Neuronal stem cell (in vitro differentiated cells): ENCODE measurements around the gene PIK3AP1.

Experiments used
- DNase-seq: peaks from one replicate; pipeline ENCODE4 v3.0.0-alpha.2; 2013; ENCODE audit warnings: low spot score
- H2AFZ ChIP-seq: one replicate; pipeline ENCODE4 v1.6.1; 2013; ENCODE audit warnings: mild to moderate bottlenecking, low read length, inconsistent platforms
- H2AK5ac ChIP-seq: 2 replicates; pipeline ENCODE4 v1.6.1; 2013; ENCODE audit warnings: low read depth, mild to moderate bottlenecking, inconsistent platforms, low read length, moderate library complexity, mixed read lengths
- H2BK120ac ChIP-seq: 2 replicates; pipeline ENCODE4 v1.6.1; 2013; ENCODE audit warnings: low read depth, mild to moderate bottlenecking, inconsistent platforms, low read length, moderate library complexity, mixed read lengths
- H2BK12ac ChIP-seq: one replicate; pipeline ENCODE4 v1.6.1; 2013; ENCODE audit warnings: low read length, inconsistent platforms
- H2BK15ac ChIP-seq: 2 replicates; pipeline ENCODE4 v1.6.1; 2013; ENCODE audit warnings: mild to moderate bottlenecking, low read length, inconsistent platforms, mixed read lengths
- H2BK5ac ChIP-seq: one replicate; pipeline ENCODE4 v1.6.1; 2013; ENCODE audit warnings: inconsistent platforms, mild to moderate bottlenecking, low read length, moderate library complexity
- H3K14ac ChIP-seq: one replicate; pipeline ENCODE4 v1.6.1; 2013; ENCODE audit warnings: low read length, inconsistent platforms
- H3K18ac ChIP-seq: 2 replicates; pipeline ENCODE4 v1.6.1; 2013; ENCODE audit warnings: low read length, inconsistent platforms
- H3K23ac ChIP-seq: 2 replicates; pipeline ENCODE4 v1.6.1; 2013; ENCODE audit warnings: low read depth, mild to moderate bottlenecking, mixed read lengths, low read length, inconsistent platforms; ENCODE audit not compliant: poor library complexity
- H3K27ac ChIP-seq: replicated peaks from 3 replicates; pipeline ENCODE4 v1.5.1; 2013; ENCODE audit warnings: low read length, inconsistent platforms
- H3K27me3 ChIP-seq, 3 experiments: 2 replicates each; pipeline ENCODE4 v1.6.1; 2013; ENCODE audit warnings: low read length in 3 of 3, mild to moderate bottlenecking in 2 of 3, inconsistent platforms in 1 of 3, low read depth in 1 of 3, mixed read lengths in 1 of 3, moderate library complexity in 1 of 3; ENCODE audit not compliant: control insufficient read depth in 3 of 3, insufficient read depth in 3 of 3
- H3K36me3 ChIP-seq, 2 donors: replicated peaks in 1 of 2; 2 replicates each; pipeline ENCODE4 v1.6.1; 2013; ENCODE audit warnings: low read length in 2 of 2; ENCODE audit not compliant: control insufficient read depth in 2 of 2, insufficient read depth in 2 of 2
- H3K4ac ChIP-seq: 2 replicates; pipeline ENCODE4 v1.6.1; 2013; ENCODE audit warnings: inconsistent platforms, mild to moderate bottlenecking, low read length, moderate library complexity
- H3K4me1 ChIP-seq, 2 donors: 1 replicate in 1 of 2; 2 replicates in 1 of 2; pipeline ENCODE4 v1.6.1; 2013; ENCODE audit warnings: low read length in 2 of 2, low read depth in 1 of 2; ENCODE audit not compliant: control insufficient read depth in 2 of 2, insufficient read depth in 1 of 2
- H3K4me2 ChIP-seq: one replicate; pipeline ENCODE4 v1.6.1; 2013; ENCODE audit warnings: mild to moderate bottlenecking, low read length, inconsistent platforms; ENCODE audit not compliant: insufficient read depth, poor library complexity, severe bottlenecking
- H3K4me3 ChIP-seq, 2 donors: 2 replicates each; pipeline ENCODE4 v1.5.1; 2013; ENCODE audit warnings: low read length in 2 of 2, mild to moderate bottlenecking in 2 of 2, inconsistent platforms in 1 of 2, moderate library complexity in 1 of 2
- H3K79me1 ChIP-seq: one replicate; pipeline ENCODE4 v1.6.1; 2013; ENCODE audit warnings: low read depth, mild to moderate bottlenecking, inconsistent platforms, low read length, moderate library complexity
- H3K9ac ChIP-seq: one replicate; pipeline ENCODE4 v1.6.1; 2013; ENCODE audit warnings: mild to moderate bottlenecking, low read depth, low read length, inconsistent platforms; ENCODE audit not compliant: poor library complexity
- H3K9me3 ChIP-seq, 2 donors: replicated peaks in 1 of 2; 2 replicates each; pipeline versions ENCODE3 to v1.6.1; 2013; ENCODE audit warnings: low read length in 2 of 2, mild to moderate bottlenecking in 2 of 2, inconsistent platforms in 1 of 2, low read depth in 1 of 2, mixed read lengths in 1 of 2, moderate library complexity in 1 of 2; ENCODE audit not compliant: control insufficient read depth in 2 of 2, insufficient read depth in 1 of 2
- H4K8ac ChIP-seq: one replicate; pipeline ENCODE4 v1.6.1; 2013; ENCODE audit warnings: low read depth, mild to moderate bottlenecking, inconsistent platforms, low read length, moderate library complexity
- H4K91ac ChIP-seq: one replicate; pipeline ENCODE4 v1.6.1; 2013; ENCODE audit warnings: low read length, low read depth, mild to moderate bottlenecking, inconsistent platforms; ENCODE audit not compliant: poor library complexity
- WGBS, 2 donors: extraction: QIAGEN DNeasy Blood & Tissue Kit; methylation state at CpG; one replicate each; pipeline ENCODE4 v1.1.7; 2013; ENCODE audit warnings: missing lambda C conversion rate in 2 of 2, mixed read lengths in 1 of 2; ENCODE audit not compliant: insufficient read length in 2 of 2, insufficient replicate concordance in 1 of 2; ENCODE audit errors: extremely low coverage in 2 of 2; 5-methylcytosine and 5-hydroxymethylcytosine counted together

The PIK3AP1 gene

DNA sequence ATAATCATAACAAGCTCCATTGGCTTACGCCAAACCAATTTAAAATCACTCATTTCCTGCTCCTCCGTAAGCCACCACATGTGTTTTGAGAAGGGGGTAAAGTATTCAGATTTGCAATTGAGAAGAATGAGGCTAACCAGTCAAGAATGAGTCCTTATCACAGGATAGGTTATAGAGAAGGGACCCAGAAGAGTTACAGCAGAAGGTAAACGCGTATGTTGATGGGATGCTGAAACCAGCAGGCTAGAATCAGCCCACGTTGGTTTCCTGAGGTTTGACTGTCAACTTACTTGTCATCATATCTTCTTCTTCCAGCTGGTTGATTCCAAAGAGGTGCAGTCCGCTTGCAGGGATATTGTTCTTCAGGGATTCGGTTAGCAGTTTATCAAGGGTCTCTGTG, 69.4 kb downstream of the PIK3AP1 start:
- WGBS, 2 donors = no CpG with 5 or more reads among the region's 7 CpGs
- no peak overlapping the region for H3K9ac ChIP-seq
- no peak overlapping the region for H3K27ac ChIP-seq
- no peak overlapping the region for H4K91ac ChIP-seq
- H3K4me1 ChIP-seq = no peaks in the 10 kb centered on the region
- no peak overlapping the region for H3K4ac ChIP-seq
- no peaks in the 10 kb centered on the region for H3K9me3 ChIP-seq
- no peak overlapping the region for H2BK15ac ChIP-seq
- no peaks in the 10 kb centered on the region for H3K79me1 ChIP-seq
- no peak overlapping the region for H3K14ac ChIP-seq
- no peak overlapping the region for H2BK5ac ChIP-seq
- H3K4me2 ChIP-seq = no peak overlapping the region
- no peak overlapping the region for H4K8ac ChIP-seq
- no peaks in the 10 kb centered on the region for H3K36me3 ChIP-seq
- no peak overlapping the region for H3K18ac ChIP-seq
- no peak overlapping the region for H3K23ac ChIP-seq
- H3K27me3 ChIP-seq = peaks cover 0 to 14% (median 0%) of the 10 kb centered on the region in 3 experiments
- H2AFZ ChIP-seq = no peak overlapping the region
- H3K4me3 ChIP-seq = no peak overlapping the region
- no peak overlapping the region for H2AK5ac ChIP-seq
- H2BK12ac ChIP-seq = no peak overlapping the region
- no peak for DNase-seq
- no peak overlapping the region for H2BK120ac ChIP-seq

DNA sequence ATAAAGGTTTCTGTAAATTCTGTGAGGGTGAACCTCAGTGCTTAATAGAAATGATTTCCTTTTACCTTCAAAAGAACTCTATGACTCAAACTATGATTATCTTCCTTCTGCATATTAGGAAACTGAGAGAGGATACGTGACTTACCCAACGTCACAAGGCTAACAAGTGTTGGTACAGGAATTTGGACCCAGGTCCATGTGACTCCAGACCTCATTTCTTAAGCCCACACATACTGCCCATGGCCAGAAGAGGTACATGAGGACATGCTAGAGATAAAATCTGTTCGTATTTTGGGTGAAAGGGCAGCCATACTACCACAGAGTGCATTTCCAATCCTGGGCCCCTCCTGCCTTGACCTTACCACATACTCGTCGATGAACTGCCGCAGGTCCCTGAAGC, 72.0 kb downstream of the PIK3AP1 start:
- Histone ChIP-seq H2BK5ac (no peak overlapping the region), H4K91ac (no peak overlapping the region), H3K9ac (peak overlapping the region; percentile 73), H2BK15ac (no peak overlapping the region), H2AK5ac (peak overlapping the region; percentile 67), H3K14ac (no peak overlapping the region), H2BK120ac (no peak overlapping the region), H3K36me3 (no peaks in the 10 kb centered on the region), H3K4ac (no peak overlapping the region), H3K18ac (peak overlapping the region; percentile 62), H3K79me1 (no peaks in the 10 kb centered on the region), H3K4me3 (peak overlapping the region in 1 of 2 donors; percentile 59), H2AFZ (no peak overlapping the region), H3K9me3 (no peaks in the 10 kb centered on the region), H3K4me1 (no peaks in the 10 kb centered on the region), H3K4me2 (no peak overlapping the region), H3K27me3 (peaks cover 0 to 19% (median 0%) of the 10 kb centered on the region in 3 experiments), H3K27ac (no peak overlapping the region), H2BK12ac (no peak overlapping the region), H4K8ac (no peak overlapping the region), H3K23ac (peak overlapping the region; percentile 77)
- no CpG with 5 or more reads among the region's 6 CpGs for WGBS, 2 donors
- no peak for DNase-seq

DNA sequence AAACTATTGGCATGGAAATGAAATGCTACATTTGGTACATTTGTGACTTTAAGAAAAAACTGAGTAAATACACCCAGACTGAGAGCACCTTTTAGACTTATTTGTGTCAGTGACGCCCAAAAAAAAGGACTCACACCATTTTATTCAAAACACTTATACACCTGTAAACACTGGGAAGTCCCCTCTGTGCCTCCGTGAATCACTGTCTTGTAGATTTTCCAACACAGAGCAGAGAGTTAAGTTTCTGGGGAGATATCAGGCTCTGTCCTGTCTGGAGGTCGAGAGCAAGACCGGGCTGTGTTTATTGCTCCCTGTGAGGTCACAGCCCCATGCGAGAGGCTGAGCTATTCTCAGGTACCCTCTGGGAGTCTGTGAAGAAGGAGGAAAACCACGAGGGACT, 72.8 kb downstream of the PIK3AP1 start:
- no peak overlapping the region for H3K27ac ChIP-seq
- H3K4ac ChIP-seq = no peak overlapping the region
- no peak overlapping the region for H2AK5ac ChIP-seq
- DNase-seq = no peak
- H3K4me3 ChIP-seq = no peak overlapping the region
- H2BK15ac ChIP-seq = no peak overlapping the region
- H2BK12ac ChIP-seq = no peak overlapping the region
- H4K91ac ChIP-seq = no peak overlapping the region
- H4K8ac ChIP-seq = no peak overlapping the region
- no peak overlapping the region for H3K9ac ChIP-seq
- H3K36me3 ChIP-seq = no peaks in the 10 kb centered on the region
- no peak overlapping the region for H3K14ac ChIP-seq
- H3K27me3 ChIP-seq = peaks cover 0 to 19% (median 0%) of the 10 kb centered on the region in 3 experiments
- H3K4me1 ChIP-seq = no peaks in the 10 kb centered on the region
- no peak overlapping the region for H2AFZ ChIP-seq
- no peak overlapping the region for H2BK5ac ChIP-seq
- H2BK120ac ChIP-seq = no peak overlapping the region
- no peaks in the 10 kb centered on the region for H3K9me3 ChIP-seq
- no peak overlapping the region for H3K4me2 ChIP-seq
- H3K23ac ChIP-seq = no peak overlapping the region
- no peak overlapping the region for H3K18ac ChIP-seq
- no CpG with 5 or more reads among the region's 6 CpGs for WGBS, 2 donors
- H3K79me1 ChIP-seq = no peaks in the 10 kb centered on the region

DNA sequence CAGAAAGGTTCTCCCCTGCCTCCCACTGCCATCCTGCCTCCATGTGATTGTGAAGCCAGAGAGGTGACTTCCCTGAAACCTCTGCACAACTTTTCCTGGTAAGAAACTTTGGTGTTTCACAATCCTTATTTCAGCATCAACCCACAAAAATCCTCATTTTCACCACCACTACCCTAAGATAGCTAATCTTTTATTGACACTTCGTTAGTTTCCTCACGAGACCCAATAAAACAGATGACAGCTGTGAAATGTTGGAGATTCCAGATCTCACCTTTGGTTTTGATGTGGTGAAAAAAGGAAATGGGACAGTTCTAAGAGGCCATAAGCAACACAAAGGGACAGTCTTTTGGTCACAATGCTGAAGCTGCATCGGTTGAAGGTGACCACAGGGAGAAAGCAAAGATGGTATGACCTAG, 73.6 kb downstream of the PIK3AP1 start:
- H2AFZ ChIP-seq = no peak overlapping the region
- no peak overlapping the region for H3K9ac ChIP-seq
- H3K23ac ChIP-seq = no peak overlapping the region
- H2BK12ac ChIP-seq = no peak overlapping the region
- no peaks in the 10 kb centered on the region for H3K9me3 ChIP-seq
- H2BK5ac ChIP-seq = no peak overlapping the region
- no peak overlapping the region for H3K4me3 ChIP-seq
- H3K27ac ChIP-seq = no peak overlapping the region
- H2AK5ac ChIP-seq = no peak overlapping the region
- no peak overlapping the region for H3K14ac ChIP-seq
- H4K91ac ChIP-seq = no peak overlapping the region
- H2BK15ac ChIP-seq = no peak overlapping the region
- WGBS, 2 donors = 100% methylated on average over 1 of the region's 3 CpGs; no CpG with 5 or more reads in 1 of the 2 donors
- no peak overlapping the region for H3K4me2 ChIP-seq
- no peaks in the 10 kb centered on the region for H3K4me1 ChIP-seq
- no peak overlapping the region for H3K18ac ChIP-seq
- H3K36me3 ChIP-seq = no peaks in the 10 kb centered on the region
- no peak for DNase-seq
- no peaks in the 10 kb centered on the region for H3K79me1 ChIP-seq
- H4K8ac ChIP-seq = no peak overlapping the region
- H2BK120ac ChIP-seq = no peak overlapping the region
- no peak overlapping the region for H3K4ac ChIP-seq
- H3K27me3 ChIP-seq = peaks cover 0 to 19% (median 0%) of the 10 kb centered on the region in 3 experiments
